Mammary microvascular endothelial cell (primary cell): ENCODE data around the gene MIA2. TPM values are rescaled to one million over a fixed set of nuclear protein-coding genes. Genes with fewer than 3 reads are reported as not detected.

Experiments
- total RNA-seq: library from RNA; depleted of rRNA; stranded (reverse); fragments of >200 nt; gene quantifications from 2 replicates; pipeline ENCODE4 v1.2.3, GENCODE V29; 2015

The MIA2 gene, protein sequence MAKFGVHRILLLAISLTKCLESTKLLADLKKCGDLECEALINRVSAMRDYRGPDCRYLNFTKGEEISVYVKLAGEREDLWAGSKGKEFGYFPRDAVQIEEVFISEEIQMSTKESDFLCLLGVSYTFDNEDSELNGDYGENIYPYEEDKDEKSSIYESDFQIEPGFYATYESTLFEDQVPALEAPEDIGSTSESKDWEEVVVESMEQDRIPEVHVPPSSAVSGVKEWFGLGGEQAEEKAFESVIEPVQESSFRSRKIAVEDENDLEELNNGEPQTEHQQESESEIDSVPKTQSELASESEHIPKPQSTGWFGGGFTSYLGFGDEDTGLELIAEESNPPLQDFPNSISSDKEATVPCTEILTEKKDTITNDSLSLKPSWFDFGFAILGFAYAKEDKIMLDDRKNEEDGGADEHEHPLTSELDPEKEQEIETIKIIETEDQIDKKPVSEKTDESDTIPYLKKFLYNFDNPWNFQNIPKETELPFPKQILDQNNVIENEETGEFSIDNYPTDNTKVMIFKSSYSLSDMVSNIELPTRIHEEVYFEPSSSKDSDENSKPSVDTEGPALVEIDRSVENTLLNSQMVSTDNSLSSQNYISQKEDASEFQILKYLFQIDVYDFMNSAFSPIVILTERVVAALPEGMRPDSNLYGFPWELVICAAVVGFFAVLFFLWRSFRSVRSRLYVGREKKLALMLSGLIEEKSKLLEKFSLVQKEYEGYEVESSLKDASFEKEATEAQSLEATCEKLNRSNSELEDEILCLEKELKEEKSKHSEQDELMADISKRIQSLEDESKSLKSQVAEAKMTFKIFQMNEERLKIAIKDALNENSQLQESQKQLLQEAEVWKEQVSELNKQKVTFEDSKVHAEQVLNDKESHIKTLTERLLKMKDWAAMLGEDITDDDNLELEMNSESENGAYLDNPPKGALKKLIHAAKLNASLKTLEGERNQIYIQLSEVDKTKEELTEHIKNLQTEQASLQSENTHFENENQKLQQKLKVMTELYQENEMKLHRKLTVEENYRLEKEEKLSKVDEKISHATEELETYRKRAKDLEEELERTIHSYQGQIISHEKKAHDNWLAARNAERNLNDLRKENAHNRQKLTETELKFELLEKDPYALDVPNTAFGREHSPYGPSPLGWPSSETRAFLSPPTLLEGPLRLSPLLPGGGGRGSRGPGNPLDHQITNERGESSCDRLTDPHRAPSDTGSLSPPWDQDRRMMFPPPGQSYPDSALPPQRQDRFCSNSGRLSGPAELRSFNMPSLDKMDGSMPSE (N-terminal part only)
- total RNA-seq = 10.9 and 12.6 TPM in 2 replicates

DNA sequence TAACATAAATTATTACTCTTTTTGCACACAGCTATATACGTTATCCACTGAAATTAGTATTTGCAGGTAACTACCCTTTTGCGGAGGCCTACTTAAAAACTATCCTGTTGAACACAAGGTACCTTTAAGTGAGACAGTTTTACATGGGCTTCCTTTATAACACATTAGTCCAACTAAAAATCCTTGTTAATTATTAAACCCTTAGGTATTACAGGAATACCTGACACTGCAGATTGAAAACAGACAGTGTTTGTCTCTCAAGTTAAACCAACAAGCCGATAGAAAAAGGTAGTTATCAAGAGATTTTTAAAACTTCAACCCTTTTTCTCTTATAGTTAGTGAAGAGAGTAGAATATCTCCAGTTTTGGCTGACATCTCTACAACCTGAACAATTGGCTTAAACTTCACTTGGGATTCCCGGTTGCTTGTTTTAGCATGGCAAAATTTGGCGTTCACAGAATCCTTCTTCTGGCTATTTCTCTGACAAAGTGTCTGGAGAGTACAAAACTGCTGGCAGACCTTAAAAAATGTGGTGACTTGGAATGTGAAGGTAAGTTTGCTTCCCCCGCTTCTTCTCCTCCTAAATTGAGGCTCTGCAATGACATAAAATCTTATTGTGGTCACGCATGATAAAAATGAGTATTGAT, at the start of gene MIA2:
TSS of gene MIA2 (plus strand) at position 236 of the 647 bp plus-strand sequence. CDS start at position 436, 200 bp downstream.

DNA sequence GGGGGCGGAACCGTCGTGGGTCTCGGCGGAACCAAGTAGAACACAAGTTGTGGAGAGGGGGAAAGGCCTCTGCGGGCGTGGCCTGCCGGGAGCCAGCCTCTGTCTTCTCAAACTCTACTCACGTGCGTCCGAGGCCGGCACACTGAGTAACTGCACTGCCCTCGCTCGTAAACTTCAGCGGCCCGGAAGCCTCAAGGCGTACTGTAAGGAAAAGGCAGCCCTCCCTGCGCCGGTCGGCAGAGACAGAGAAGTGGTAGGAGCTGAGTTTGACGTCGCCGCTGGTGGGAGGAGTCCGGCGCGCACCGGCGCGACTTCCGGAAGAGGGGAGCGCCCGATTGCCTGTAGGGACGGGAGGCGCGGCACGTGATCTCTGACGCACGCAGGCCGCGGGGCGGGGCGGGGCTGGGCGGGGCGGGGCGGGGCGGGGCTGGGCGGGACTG, 198.5 kb downstream of the MIA2 start, which contains the start of gene FBXO33:
TSS of gene FBXO33 (minus strand) at position 255 of the 440 bp plus-strand sequence. CDS start 271 bp downstream, outside the sequence.

Other genes with a start within 250 kb of the MIA2 start
- gene SEC23A, start 130.7 kb upstream of the MIA2 start, total RNA-seq = 115 and 143 TPM in 2 replicates
- 38.4 and 40.4 TPM in 2 replicates for gene GEMIN2, start 119.6 kb upstream of the MIA2 start, total RNA-seq
- 21.0 and 24.9 TPM in 2 replicates for gene TRAPPC6B, start 63.6 kb upstream of the MIA2 start, total RNA-seq
- gene PNN, start 58.7 kb upstream of the MIA2 start, total RNA-seq = 16.5 and 22.9 TPM in 2 replicates
- 9.0 and 11.1 TPM in 2 replicates for gene FBXO33, start 198.5 kb downstream of the MIA2 start, total RNA-seq